ENCODE data around the gene ZCCHC2. TPM values are rescaled to one million over a fixed set of nuclear protein-coding genes. Genes with fewer than 3 reads are reported as not detected.

Gene ZCCHC2
- total RNA-seq = 6.4 and 6.7 TPM in 2 replicates

GRCh38 chr18:62522504-62523254 lies at the start of gene ZCCHC2:
Gene ZCCHC2 (plus strand): TSS chr18:62523025. CDS start chr18:62523425, 400 bp downstream.

Other genes starting within 250 kb of the ZCCHC2 start
- gene TNFRSF11A, start 197.7 kb upstream of the ZCCHC2 start, total RNA-seq = under 0.01 TPM in 2 replicates
- gene PHLPP1, start 192.5 kb downstream of the ZCCHC2 start, total RNA-seq = 8.2 and 9.1 TPM in 2 replicates